HEK293 (cell line): ENCODE data around the gene PPM1K.

ENCODE experiments used
- BCL11A ChIP-seq: fragments of 450-650 bp; formaldehyde crosslinking; IDR thresholded peaks from 2 replicates; pipeline ENCODE4 v1.5.1; 2016; ENCODE audit warnings: low read depth, missing biosample characterization, missing genetic modification characterization
- CTCF ChIP-seq: fragments of 450-650 bp; formaldehyde crosslinking; IDR thresholded peaks from 2 replicates; pipeline ENCODE4 v1.5.1; 2016; ENCODE audit warnings: missing biosample characterization, missing genetic modification characterization
- YY1 ChIP-seq: fragments of 450-650 bp; formaldehyde crosslinking; IDR thresholded peaks from 2 replicates; pipeline ENCODE4 v1.5.1; 2018; ENCODE audit warnings: missing biosample characterization, missing genetic modification characterization
- ZBTB17 ChIP-seq: fragments of 450-650 bp; formaldehyde crosslinking; IDR thresholded peaks from 2 replicates; pipeline ENCODE4 v1.5.1; 2016; ENCODE audit warnings: missing biosample characterization, missing genetic modification characterization
- ZBTB49 ChIP-seq: fragments of 450-650 bp; formaldehyde crosslinking; IDR thresholded peaks from 2 replicates; pipeline ENCODE4 v1.5.1; 2016; ENCODE audit warnings: missing biosample characterization, missing genetic modification characterization, low read depth
- ZNF24 ChIP-seq: fragments of 450-650 bp; formaldehyde crosslinking; IDR thresholded peaks from 2 replicates; pipeline ENCODE4 v1.5.1; 2016; ENCODE audit warnings: missing biosample characterization, missing genetic modification characterization
- ZNF600 ChIP-seq: fragments of 450-650 bp; formaldehyde crosslinking; IDR thresholded peaks from 2 replicates; pipeline ENCODE4 v1.5.1; 2016; ENCODE audit warnings: missing biosample characterization, missing genetic modification characterization
- ZNF785 ChIP-seq: fragments of 450-650 bp; formaldehyde crosslinking; IDR thresholded peaks from 2 replicates; pipeline ENCODE4 v1.5.1; 2016; ENCODE audit warnings: missing biosample characterization, missing genetic modification characterization
- ZSCAN18 ChIP-seq: fragments of 450-650 bp; formaldehyde crosslinking; IDR thresholded peaks from 2 replicates; pipeline ENCODE4 v1.5.1; 2016; ENCODE audit warnings: missing biosample characterization, missing genetic modification characterization

GRCh38 chr4:88277711-88278225, 6.6 kb downstream of the PPM1K start:
- TF ChIP-seq ZNF600 (no peak), CTCF (tag by site-specific recombination) (no peak), YY1 (tag by site-specific recombination) (no peak), ZBTB17 (tag by site-specific recombination) (no peak), ZNF785 (tag by site-specific recombination) (no peak), ZNF24 (tag by site-specific recombination) (no peak), ZBTB49 (tag by site-specific recombination) (no peak), BCL11A (tag by site-specific recombination) (no peak), ZSCAN18 (no peak)
